HG03575 (cell line): Measurements from ENCODE around the gene C16orf96.

Source experiments
- ATAC-seq: cut with Tn5 transposase; IDR thresholded peaks from one replicate; pipeline ENCODE4 v1.9.1; 2021; ENCODE audit not compliant: unreplicated experiment, insufficient number of reproducible peaks, low FRiP score; ENCODE audit errors: extremely low read depth

The C16orf96 gene

DNA sequence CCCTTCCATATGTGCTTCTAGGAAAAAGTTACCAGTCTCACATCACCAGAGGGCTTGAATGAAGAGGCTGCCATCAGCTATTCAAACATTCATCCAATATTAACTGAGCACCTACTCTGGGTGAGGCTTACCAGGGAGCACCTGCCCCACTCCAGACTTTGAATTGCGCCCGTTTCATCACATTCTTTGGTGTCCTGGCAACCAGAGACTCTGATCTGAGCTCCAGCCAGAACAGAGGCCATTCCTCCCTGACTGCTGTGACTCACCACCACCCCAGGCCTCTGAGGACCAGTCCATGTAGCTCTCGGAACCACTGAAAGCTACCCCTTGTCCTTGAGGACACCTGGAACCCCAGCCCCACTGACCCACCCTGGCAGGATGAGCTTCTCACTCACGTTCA is at the start of gene C16orf96:
Gene C16orf96, plus strand, starts transcription at position 229 of the 400 bp plus-strand sequence. Its CDS starts 150 bp downstream, at position 379.
- no peak for ATAC-seq

GRCh38 chr16:4506450-4506849 is 49.7 kb upstream of the C16orf96 start:
- no peak for ATAC-seq

GRCh38 chr16:4507588-4508345 is 48.4 kb upstream of the C16orf96 start:
- no peak for ATAC-seq

GRCh38 chr16:4508806-4509205 is 47.3 kb upstream of the C16orf96 start:
- no peak for ATAC-seq

DNA sequence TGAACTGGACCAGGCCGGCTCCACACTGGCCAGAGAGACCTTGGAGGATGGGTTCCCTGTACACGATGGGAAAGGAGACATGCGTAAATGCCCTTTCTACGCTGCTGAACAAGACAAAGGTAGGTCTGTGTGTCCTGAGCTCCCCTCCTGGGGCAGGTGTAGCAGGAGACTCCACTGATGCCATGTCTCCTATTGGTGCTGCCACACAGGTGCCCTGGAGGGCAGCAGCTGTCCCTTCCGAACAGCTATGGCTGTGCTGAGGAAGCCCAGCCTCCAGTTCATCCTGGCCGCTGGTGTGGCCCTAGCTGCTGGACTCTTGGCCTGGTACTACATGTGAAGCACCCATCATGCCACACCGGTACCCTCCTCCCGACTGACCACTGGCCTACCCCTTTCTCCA is 46.7 kb upstream of the C16orf96 start:
- ATAC-seq, result no peak

GRCh38 chr16:4510131-4510530 is 46.0 kb upstream of the C16orf96 start:
- ATAC-seq, result no peak

DNA sequence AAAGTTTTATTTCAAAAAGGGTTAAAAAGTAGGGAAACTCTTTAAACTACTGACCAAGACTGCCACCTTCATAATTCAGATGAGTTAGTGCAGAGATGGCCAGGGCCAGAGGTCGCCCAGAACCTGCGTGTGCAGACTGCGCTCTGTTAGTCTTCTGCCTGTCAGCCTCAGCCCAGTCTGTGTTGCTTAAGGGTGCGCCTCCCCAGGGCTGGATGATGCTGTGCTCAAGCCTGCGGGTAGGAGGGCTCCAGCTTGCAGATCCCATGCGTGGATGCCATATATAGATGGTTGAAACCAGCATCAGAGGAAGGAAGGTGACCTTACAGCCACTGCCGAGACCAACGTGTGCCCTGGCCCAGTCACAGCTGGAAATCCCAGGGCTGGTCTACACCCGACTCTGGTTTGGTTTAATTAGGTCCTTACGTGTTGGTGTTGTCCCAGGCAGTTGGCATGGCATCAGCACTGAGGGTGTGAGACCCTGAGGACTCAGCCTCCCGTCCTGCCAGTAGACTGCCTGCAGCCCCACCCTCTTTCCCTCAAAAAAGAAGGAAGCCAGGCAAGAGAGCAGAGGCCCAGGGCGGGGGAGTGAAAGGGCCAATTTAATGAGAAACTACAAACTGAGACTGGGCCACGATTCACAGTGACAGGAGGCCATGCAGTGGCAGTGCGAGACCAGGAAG is 45.3 kb upstream of the C16orf96 start:
- ATAC-seq, result no peak

DNA sequence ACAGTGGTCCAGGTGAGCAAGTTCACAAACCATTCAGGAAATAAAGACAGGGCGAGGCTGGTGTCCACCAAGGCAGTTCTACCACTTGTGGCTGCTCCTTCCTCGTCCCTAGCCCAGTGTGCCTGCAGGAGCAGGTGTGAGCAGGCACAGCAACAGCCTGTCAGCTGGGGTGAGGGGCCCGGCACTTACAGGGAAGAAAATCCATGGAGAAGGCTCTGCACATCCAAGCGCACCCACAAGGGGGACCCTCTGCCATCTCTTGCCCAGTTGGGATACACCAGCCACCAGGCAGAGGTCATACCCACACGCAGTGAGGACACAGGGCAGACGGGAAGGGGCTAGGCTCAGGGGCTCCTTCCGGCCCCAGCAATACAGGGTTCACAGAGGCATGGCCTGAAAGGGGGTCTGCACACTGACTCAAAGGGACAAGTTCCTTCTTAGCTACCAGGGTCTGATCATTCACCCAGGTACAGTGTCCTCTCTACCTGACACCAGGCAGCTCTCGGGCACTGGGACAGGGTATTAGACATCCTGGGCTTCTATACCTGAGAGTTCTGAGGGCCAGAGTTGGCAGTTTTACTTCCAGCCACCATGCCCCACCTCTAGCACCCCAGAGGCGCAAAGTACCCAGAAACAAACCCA is 44.6 kb upstream of the C16orf96 start:
- no peak for ATAC-seq

DNA sequence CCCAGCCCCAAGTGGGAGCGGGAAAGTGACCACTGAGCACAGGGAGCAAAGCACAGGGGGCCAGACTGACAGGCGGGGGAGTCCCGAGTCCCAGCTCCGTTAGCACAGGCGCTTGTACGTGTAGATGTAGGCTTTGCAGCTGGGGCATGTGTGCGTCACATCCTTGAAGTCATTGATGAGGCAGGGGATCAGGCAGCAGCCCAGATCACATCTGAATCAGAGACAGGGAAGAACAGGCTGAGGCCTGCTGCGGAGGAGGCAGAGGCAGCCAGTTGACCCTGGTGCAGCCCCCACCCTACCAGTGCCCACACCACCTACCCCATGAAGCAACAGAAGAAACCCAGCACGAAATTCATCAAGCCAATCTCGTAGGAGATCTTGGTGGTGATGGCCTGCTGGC is 43.7 kb upstream of the C16orf96 start:
- no peak for ATAC-seq

- no peak for ATAC-seq
These were observed 42.9 kb upstream of the C16orf96 start for GRCh38 chr16:4513086-4513860.

DNA sequence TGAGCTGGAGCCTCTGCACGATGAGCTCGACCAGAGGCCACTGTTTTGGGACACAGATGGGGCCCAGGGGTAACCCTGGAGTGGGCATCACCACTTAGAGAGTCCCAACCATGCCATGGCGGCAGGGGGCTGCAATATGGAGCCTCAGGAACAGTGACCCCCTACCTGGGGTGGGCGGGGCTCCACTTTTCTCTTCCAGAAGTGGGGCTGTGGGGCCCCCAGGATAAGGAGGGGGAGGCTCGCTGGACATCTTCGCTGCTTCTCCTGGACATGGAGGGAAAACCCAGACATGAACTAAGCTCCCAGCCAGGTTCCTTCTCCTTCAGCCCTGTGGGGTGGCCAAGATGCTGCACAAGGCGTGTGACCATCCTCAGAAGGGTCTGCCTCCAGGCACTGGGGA is 42.3 kb upstream of the C16orf96 start:
- ATAC-seq, result no peak

GRCh38 chr16:4514606-4515005 is 41.5 kb upstream of the C16orf96 start:
- no peak for ATAC-seq

DNA sequence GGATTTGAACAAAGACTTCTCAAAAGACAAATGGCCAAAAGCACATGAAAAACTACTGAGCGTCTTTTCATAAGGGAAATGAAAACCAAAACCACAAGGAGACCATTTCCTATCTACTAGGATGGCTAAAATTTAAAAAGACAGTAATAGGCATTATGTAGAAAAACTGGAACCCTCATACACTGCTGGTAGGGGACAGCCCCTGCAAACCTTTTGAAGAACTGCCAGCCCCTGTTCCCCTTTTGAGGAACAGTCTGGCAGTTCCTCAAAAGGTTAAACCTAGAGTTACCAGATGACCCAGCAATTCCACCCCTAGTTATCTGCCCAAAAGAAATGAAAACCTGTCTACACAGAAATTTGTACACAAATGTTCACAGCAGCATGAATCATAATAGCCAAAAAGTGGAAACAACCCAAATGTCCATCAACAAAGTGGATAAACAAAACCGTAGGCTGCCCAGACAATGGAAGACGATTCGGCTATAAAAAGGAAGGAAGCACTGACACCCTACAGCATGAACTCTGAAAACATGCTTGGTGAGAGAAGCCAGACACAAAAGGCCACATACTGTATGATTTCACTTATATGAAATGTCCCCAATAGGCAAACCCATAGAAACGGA is 40.4 kb upstream of the C16orf96 start:
- no peak for ATAC-seq

DNA sequence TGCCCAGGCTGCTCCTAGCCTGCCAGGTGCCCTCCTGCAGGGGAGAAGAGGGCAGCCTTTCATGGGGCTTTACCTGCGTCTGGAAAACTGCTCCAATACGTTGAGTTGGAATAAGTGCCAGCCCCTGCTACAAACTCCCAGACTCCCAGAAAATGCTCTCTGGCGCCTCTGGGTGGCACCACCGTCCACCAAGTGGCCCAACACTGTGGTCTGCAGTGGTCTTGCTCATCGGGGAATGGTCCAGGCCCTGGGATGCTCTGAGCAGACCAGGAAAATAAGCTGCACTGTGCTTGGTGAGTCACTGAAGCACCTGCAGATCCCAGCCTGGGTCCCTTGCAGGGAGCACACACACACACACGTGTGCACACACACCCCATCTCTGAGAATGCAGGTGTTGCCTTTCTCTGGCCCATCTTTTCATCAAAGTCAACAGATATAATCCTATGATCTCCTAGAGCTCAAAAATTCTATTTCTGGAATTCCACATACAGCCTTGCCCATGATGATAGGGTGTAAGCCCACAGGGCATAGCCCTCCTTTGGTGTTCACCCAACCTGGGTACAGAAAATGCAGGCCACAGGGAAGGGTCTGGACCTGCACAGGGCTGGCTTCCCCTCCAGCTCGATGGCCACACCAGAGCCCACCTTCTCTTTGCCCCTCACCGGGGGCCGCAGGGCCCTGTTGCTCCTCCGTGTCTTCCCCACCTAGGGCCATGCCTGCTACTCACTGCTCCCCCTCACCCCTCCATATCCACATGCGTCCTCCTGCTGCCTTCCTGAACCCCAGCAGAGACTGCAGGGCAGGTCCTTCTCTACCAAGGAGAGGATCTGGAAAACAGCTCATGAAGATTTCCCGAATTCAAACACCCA is 38.1 kb upstream of the C16orf96 start:
- ATAC-seq, result no peak

DNA sequence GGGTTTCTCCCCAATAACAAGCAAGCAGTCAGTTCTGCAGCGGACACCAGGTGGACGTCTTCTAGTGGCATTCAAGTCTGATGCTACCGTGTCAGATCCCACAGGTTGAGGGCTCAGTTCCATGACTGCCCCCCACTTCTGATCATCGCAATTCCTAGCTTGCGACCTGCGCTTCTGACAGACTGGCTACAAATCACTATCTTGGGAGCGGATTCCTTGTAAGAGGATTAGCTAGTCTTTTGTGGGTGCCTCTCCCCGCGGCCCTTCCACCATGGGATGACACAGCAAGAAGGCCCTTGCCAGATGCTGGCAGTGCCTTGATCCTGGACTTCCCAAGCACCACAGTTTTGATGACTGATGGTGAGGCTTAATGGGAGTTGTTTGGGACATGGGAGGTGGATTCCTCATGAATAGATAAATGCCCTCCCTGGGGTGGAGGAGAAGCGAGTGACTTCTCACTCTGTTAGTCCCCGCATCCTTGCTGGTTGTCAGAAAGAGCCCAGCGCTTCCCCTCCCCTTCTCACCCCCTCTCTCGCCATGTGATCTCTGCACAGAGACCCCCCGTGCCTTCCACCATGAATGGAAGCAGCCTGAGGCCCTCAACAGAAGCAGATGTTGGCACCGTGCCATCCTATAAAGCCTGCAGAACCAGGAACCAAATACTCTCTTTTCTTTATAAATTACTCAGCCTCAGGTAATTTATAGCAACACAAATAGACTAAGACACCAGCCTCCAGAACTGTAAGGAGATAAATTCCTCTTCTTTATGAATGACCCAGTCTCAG is 36.7 kb upstream of the C16orf96 start:
- no peak for ATAC-seq

DNA sequence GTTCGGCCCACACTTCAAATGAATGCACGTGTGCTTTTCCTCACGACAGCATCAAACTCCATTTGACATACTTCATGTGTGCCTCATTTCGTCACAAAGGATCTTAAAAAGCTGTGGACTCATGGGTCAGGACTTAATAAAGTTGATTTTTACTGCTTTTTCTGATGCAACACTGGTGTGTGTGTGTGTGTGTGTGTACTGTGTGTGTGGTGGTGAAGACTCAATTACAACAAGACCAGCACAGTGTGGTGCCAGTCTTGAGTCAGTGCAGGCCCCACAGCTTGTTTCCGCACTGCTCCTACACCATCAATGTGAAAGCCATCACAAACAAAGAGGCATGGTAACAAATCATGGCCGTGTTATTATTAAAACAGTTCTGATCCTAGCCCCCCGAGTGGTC is 35.2 kb upstream of the C16orf96 start:
- ATAC-seq, result no peak

DNA sequence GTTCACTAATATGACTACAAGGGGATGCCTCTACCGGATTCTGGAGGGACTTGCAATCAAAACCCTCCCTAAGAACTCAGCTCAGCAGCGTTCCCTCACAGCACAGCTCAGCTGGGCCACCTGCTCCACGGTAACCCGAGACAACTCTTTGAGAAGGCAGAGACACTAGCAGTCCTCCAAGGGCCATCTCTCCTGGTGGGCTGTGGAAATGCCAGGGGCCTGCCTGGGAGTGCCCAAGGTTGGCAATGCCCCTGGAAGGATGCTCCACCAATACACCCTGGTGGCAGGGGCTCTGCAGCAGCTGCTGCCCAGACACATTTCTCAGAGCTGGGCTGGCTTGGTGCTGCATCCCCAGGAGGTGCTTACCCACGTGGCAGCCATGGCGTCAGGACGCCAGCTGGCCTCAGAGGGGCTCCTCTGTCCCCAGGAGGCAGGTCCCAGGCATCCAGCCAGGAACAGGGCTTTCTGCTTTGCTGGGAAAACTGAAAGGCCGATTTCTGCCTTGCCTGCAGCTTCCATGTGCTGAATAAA is 34.0 kb upstream of the C16orf96 start:
- no peak for ATAC-seq
